ENCODE measurements around the gene VSIG10. TPM values are rescaled to one million over a fixed set of nuclear protein-coding genes. Genes with fewer than 3 reads are reported as not detected.
A peak's percentile ranks its signal among the peaks of the same experiment; 100 is the strongest.

VSIG10 gene
- total and polyA plus RNA-seq, 2 of the 4 experiments (the other 2 are of a cell fraction): 5.9 to 10.0 TPM

DNA sequence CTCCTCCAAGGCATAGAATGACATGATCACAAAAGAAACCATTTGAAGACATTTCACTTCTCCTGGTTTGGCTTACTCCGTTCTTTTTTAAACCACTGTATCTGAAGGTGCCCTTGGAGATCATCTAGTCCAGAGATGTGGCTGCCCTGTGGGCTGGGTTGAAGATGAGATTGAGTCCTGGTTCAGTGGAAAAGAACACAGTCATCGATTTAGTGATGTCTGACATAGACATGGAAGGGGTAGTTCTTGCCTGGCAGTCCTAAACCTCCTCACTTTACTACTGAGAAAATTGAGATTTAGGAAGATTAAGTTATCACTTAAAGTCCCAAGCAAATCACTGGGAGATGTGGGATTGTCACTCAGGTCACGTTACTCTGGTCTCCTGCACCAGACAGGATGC is 2.8 kb downstream of the VSIG10 start:
- H2BK20ac ChIP-seq (ENCODE audit: low read depth, low read length): no peak overlapping the region
- no peak overlapping the region for H3K18ac ChIP-seq (ENCODE audit: low read depth, low read length)
- no peak overlapping the region for H3K9ac ChIP-seq (ENCODE audit: low read depth, low read length)
- no peak overlapping the region for H3K4ac ChIP-seq (ENCODE audit: low read depth, low read length)
- H3K9me1 ChIP-seq (ENCODE audit: insufficient read depth, low read length): no peaks in the 10 kb centered on the region
- H2BK120ac ChIP-seq (ENCODE audit: low read depth, low read length): no peak overlapping the region
- in situ Hi-C loops (cut with MboI; ENCODE audit: low sequenced_read_pairs): no loop called here
- CTCF ChIA-PET: interaction anchor here (1.1 kb wide), 1 partner anchor 20 kb away, joined by 3 read pairs; no protein-coding TSS in a partner anchor
- no peak overlapping the region for H3K4me2 ChIP-seq (ENCODE audit: low read depth, low read length)
- H3K27ac ChIP-seq (ENCODE audit: insufficient read depth, low read length): no peak overlapping the region
- H4K8ac ChIP-seq (ENCODE audit: low read depth in 2 of 2, low read length in 2 of 2): no peak overlapping the region
- POLR2A ChIA-PET (ENCODE audit: unreplicated experiment): interaction anchor here (0.6 kb wide), 1 partner anchor 40 kb away, joined by 24 read pairs; the partner anchor contains the start of gene WSB2
- no peaks in the 10 kb centered on the region for H3K27me3 ChIP-seq (ENCODE audit: control insufficient read depth, insufficient read depth, low read length)
- no peaks in the 10 kb centered on the region for H3K9me3 ChIP-seq (ENCODE audit: control insufficient read depth, insufficient read depth, low read length)
- H4K91ac ChIP-seq (ENCODE audit: insufficient read depth, low read depth, low read length): no peak overlapping the region
- dilution Hi-C loops (cut with HindIII; ENCODE audit: low sequenced_read_pairs, unreplicated experiment): no loop called here
- H3K4me1 ChIP-seq (ENCODE audit: control insufficient read depth, insufficient read depth, low read length): 0 out of 2 replicates have a peak, but pooled peaks cover 2% of the 10 kb centered on the region
- no peak overlapping the region for H2BK15ac ChIP-seq (ENCODE audit: low read depth, low read length)
- no peak overlapping the region for H2AK5ac ChIP-seq (ENCODE audit: low read depth, low read length)
- no peak overlapping the region for H4K5ac ChIP-seq (ENCODE audit: low read depth, low read length)
- H3K14ac ChIP-seq (replicated peaks; ENCODE audit: low read depth, low read length): no peak overlapping the region
- no peaks in the 10 kb centered on the region; the same call in 1 of the 2 replicates for H4K20me1 ChIP-seq (ENCODE audit: insufficient read depth, low read length)
- no peak overlapping the region for H3K4me3 ChIP-seq (ENCODE audit: insufficient read depth, low read depth, low read length)
- H3K23ac ChIP-seq (ENCODE audit: low read depth, low read length): no peak overlapping the region
- ATAC-seq (ENCODE audit: low read depth) (no peak), DNase-seq (no peak)
- no peak overlapping the region for H2BK5ac ChIP-seq (ENCODE audit: low read depth, low read length, poor library complexity, severe bottlenecking)
- intact Hi-C loops (cut with micrococcal nuclease): loop anchor here (5.0 kb wide), 1 partner anchor 224 kb away; no protein-coding TSS in a partner anchor
- no peak overlapping the region for H2AK9ac ChIP-seq (replicated peaks; ENCODE audit: low read depth, low read length, poor library complexity)
- H2AFZ ChIP-seq (replicated peaks; ENCODE audit: low read length, poor library complexity): no peak overlapping the region
- no peak overlapping the region for H3K56ac ChIP-seq (ENCODE audit: extremely low read depth, insufficient read depth, low read length)
- BruUV-seq (replicated peaks): no TSS peak
- no peaks in the 10 kb centered on the region for H3K36me3 ChIP-seq (ENCODE audit: control insufficient read depth, insufficient read depth, low read length)
- no peak for TF ChIP-seq RCOR1 (IDR thresholded peaks at IDR 0.05; ENCODE audit: insufficient replicate concordance, low read length)
- TF ChIP-seq MAFK (IDR thresholded peaks at IDR 0.05; ENCODE audit: low read depth, low read length): peak; percentile 15; the same call in 1 of the 2 replicates
- peaks cover 0 to 19% of the 10 kb centered on the region in 2 experiments; a peak in 1 of 4 replicates for H3K79me1 ChIP-seq (ENCODE audit: low read depth in 1 of 2, low read length in 2 of 2)
- WGBS, 2 experiments (ENCODE audit: extremely low coverage in 2 of 2, insufficient read length in 1 of 2): no CpG with 5 or more reads among the region's 3 CpGs

Data from IMR-90 (cell line).